ENCODE measurements around the gene PLEKHH1. TPM values are rescaled to one million over a fixed set of nuclear protein-coding genes. Genes with fewer than 3 reads are reported as not detected.

The PLEKHH1 gene
- total RNA-seq, 1 experiment from 2014 or later, result 35.3 TPM

DNA sequence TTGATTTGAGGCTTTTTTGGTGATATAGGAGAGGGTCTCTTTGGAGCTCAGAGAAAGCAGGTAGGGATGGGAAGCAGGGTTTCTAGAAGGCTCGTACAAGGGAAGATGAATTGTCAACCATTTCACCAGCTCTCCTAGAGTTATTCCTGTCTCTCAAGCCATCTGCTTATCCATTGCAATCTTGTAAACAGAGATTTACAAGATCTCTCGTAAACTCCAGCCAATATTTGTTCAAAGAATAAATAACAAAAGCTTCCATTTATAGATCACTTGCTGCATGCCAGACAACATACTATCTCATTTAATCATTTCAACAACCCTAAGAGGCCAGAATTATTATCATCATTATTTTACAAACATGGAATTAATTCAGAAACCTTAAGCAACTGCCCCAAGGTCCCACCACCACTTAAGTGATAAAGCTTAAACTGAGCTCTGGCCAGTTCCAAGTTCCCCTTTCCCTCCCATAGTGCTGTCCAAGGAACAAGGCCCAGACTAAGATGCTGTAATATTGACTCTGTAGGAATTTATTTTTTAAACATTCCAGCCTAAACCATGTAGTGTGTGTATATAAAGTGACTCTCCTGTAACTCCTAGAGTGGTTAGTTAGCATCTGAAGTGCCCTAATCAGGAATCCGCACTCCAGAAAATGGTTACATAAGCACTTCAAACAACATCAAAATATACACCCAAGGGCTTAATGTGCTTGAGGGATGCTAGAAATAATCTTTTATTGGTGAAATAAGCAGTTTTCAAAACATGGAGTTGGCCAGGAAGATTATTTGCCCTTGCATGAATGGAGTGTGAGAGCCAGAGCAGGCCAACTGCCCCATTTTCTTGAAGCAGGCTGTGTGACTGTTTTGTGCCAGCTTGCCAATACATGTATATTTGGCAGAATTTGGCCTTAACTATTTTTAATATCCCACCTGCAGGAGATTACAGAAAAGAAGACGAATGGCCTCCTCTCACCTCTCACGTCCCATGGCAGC lies 2.8 kb upstream of the PLEKHH1 start:
- H3T11ph ChIP-seq (ENCODE audit: low read length), result no peak overlapping the region
- H3K18ac ChIP-seq (ENCODE audit: insufficient read length, low read depth, low read length), result no peak overlapping the region
- no peak overlapping the region for H3K27ac ChIP-seq (ENCODE audit: insufficient read length, low read depth, low read length)
- no peak overlapping the region for H3K14ac ChIP-seq (ENCODE audit: insufficient read depth, low read length)
- no peak overlapping the region for H3K9ac ChIP-seq (ENCODE audit: extremely low read depth, insufficient read length, low read length)
- H3K23ac ChIP-seq (ENCODE audit: insufficient read length, low read depth, low read length), result no peak overlapping the region
- H3K79me1 ChIP-seq (ENCODE audit: insufficient read depth, low read depth, low read length, poor library complexity, severe bottlenecking), result no peaks in the 10 kb centered on the region
- H2AFZ ChIP-seq (ENCODE audit: low read length), result no peak overlapping the region
- H2AK5ac ChIP-seq (ENCODE audit: insufficient read length, low read length), result no peak overlapping the region
- Mint-ChIP-seq H3K4me1 (peaks cover 20 to 23% of the 10 kb centered on the region in 2 experiments), H3K36me3 (ENCODE audit: insufficient read depth in 1 of 3, low read depth in 3 of 3) (no peaks in the 10 kb centered on the region; a peak in 1 of 7 replicates), H3K9me3 (no peaks in the 10 kb centered on the region), H3K27me3 (ENCODE audit: low read depth) (peaks cover 3% of the 10 kb centered on the region; the same call in 1 of the 2 replicates), H3K4me3 (no peak overlapping the region), H3K27ac (no peak overlapping the region; a peak in 1 of 7 replicates)
- TF ChIP-seq, protein P1, sequence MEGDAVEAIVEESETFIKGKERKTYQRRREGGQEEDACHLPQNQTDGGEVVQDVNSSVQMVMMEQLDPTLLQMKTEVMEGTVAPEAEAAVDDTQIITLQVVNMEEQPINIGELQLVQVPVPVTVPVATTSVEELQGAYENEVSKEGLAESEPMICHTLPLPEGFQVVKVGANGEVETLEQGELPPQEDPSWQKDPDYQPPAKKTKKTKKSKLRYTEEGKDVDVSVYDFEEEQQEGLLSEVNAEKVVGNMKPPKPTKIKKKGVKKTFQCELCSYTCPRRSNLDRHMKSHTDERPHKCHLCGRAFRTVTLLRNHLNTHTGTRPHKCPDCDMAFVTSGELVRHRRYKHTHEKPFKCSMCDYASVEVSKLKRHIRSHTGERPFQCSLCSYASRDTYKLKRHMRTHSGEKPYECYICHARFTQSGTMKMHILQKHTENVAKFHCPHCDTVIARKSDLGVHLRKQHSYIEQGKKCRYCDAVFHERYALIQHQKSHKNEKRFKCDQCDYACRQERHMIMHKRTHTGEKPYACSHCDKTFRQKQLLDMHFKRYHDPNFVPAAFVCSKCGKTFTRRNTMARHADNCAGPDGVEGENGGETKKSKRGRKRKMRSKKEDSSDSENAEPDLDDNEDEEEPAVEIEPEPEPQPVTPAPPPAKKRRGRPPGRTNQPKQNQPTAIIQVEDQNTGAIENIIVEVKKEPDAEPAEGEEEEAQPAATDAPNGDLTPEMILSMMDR (conservative IDR thresholded peaks at IDR 0.05), result no peak
- H3K9me3 ChIP-seq (ENCODE audit: control insufficient read depth, low read depth, low read length), result no peaks in the 10 kb centered on the region
- H2BK120ac ChIP-seq (ENCODE audit: low read depth, low read length, poor library complexity, severe bottlenecking), result no peak overlapping the region
- no peak overlapping the region for H3K56ac ChIP-seq (ENCODE audit: insufficient read length, low read depth, low read length)
- no peak overlapping the region for H2BK12ac ChIP-seq (ENCODE audit: insufficient read length, low read depth, low read length)
- H2BK5ac ChIP-seq (ENCODE audit: insufficient read length, low read length), result no peak overlapping the region
- H3K79me2 ChIP-seq (ENCODE audit: insufficient read depth, low read length), result no peaks in the 10 kb centered on the region
- H3K4me1 ChIP-seq (ENCODE audit: insufficient read depth, low read length), result no peaks in the 10 kb centered on the region; the same call in 1 of the 2 replicates
- H4K20me1 ChIP-seq (ENCODE audit: control insufficient read depth, insufficient read depth, insufficient read length), result no peaks in the 10 kb centered on the region
- H3K4me2 ChIP-seq (ENCODE audit: insufficient read depth, insufficient read length, low read length), result no peak overlapping the region
- no peak overlapping the region for H2BK15ac ChIP-seq (ENCODE audit: low read depth, low read length)
- no peak overlapping the region for H4K5ac ChIP-seq (ENCODE audit: insufficient read length, low read depth, low read length)
- no CpG with 5 or more reads among the region's 5 CpGs for WGBS (ENCODE audit: extremely low coverage, insufficient read length, low lambda C conversion rate)
- H3K27me3 ChIP-seq (ENCODE audit: insufficient read depth, low read length), result no peaks in the 10 kb centered on the region
- H4K91ac ChIP-seq (ENCODE audit: insufficient read length, low read depth, low read length), result no peak overlapping the region
- no peak overlapping the region for H2BK20ac ChIP-seq (ENCODE audit: low read depth, low read length, poor library complexity, severe bottlenecking)
- DNase-seq, result no peak
- no peak overlapping the region for H4K8ac ChIP-seq (replicated peaks; ENCODE audit: insufficient read length, low read depth, low read length)
- H3K4ac ChIP-seq (ENCODE audit: low read depth, low read length), result no peak overlapping the region
- peaks cover 4% of the 10 kb centered on the region for H3K23me2 ChIP-seq (ENCODE audit: insufficient read length, low read depth, low read length, poor library complexity, severe bottlenecking)

Data from H9 (cell line).